H1 (cell line): Measurements from ENCODE around the gene ETFDH. TPM values are rescaled to one million over a fixed set of nuclear protein-coding genes. Genes with fewer than 3 reads are reported as not detected.

Experiments used
- CTCF ChIA-PET: fragments of 300-600 bp; sonication (Branson Sonifier 250); formaldehyde crosslinking; loops from one replicate; lab custom pipeline; 2021; ENCODE audit not compliant: partially characterized antibody; lab: Charles Lee
- POLR2A ChIA-PET: fragments of 300-600 bp; sonication (Branson Sonifier 250); formaldehyde crosslinking; loops from one replicate; lab custom pipeline; 2021; ENCODE audit warnings: inconsistent platforms; ENCODE audit not compliant: partially characterized antibody; lab: Charles Lee
- DNase-seq, 2 experiments: peaks; one replicate each; pipeline versions ENCODE4 v3.0.0 to v3.0.0-alpha.2; 2010 to 2022; ENCODE audit warnings: low spot score in 2 of 2, low read depth in 1 of 2, mixed read lengths in 1 of 2
- FAIRE-seq: peaks from 2 replicates; lab custom pipeline; 2011; peaks lifted over from hg19 to GRCh38; lab: Jason Lieb, UNC
- H2AFZ ChIP-seq: 2 replicates; pipeline ENCODE4 v1.8.1; 2012; ENCODE audit warnings: low read length, inconsistent platforms
- H2AK5ac ChIP-seq: 2 replicates; pipeline ENCODE4 v1.6.1; 2013; ENCODE audit warnings: low read depth, low read length
- H2BK120ac ChIP-seq: replicated peaks from 2 replicates; pipeline ENCODE3; 2013; ENCODE audit warnings: low read depth, low read length, inconsistent platforms
- H2BK12ac ChIP-seq: 2 replicates; pipeline ENCODE4 v1.6.1; 2013; ENCODE audit warnings: low read depth, low read length
- H2BK15ac ChIP-seq: 2 replicates; pipeline ENCODE4 v1.6.1; 2013; ENCODE audit warnings: low read length
- H2BK20ac ChIP-seq: 2 replicates; pipeline ENCODE4 v1.6.1; 2013; ENCODE audit warnings: low read length
- H2BK5ac ChIP-seq: 2 replicates; pipeline ENCODE4 v1.6.1; 2013; ENCODE audit warnings: low read depth, low read length
- H3K14ac ChIP-seq: 2 replicates; pipeline ENCODE4 v1.6.1; 2013; ENCODE audit warnings: inconsistent platforms; ENCODE audit not compliant: insufficient read length
- H3K18ac ChIP-seq: 2 replicates; pipeline ENCODE4 v1.6.1; 2013; ENCODE audit warnings: low read length; ENCODE audit errors: extremely low read depth
- H3K23ac ChIP-seq: 2 replicates; pipeline ENCODE4 v1.6.1; 2013; ENCODE audit warnings: inconsistent platforms; ENCODE audit not compliant: insufficient read length
- H3K23me2 ChIP-seq: 2 replicates; pipeline ENCODE4 v1.6.1; 2013; ENCODE audit warnings: low read depth, low read length
- H3K27ac ChIP-seq: 2 replicates; pipeline ENCODE4 v1.6.1; 2011; ENCODE audit warnings: low read depth, low read length, inconsistent platforms
- H3K27me3 ChIP-seq, 4 experiments: replicated peaks in 1 of 4; 1 replicate in 1 of 4; 2 replicates in 3 of 4; pipeline versions ENCODE4 v1.6.1 to v1.8.1; 2011 to 2013; ENCODE audit warnings: low read length in 3 of 4, mild to moderate bottlenecking in 3 of 4, inconsistent platforms in 2 of 4, mixed read lengths in 2 of 4, moderate library complexity in 1 of 4; ENCODE audit not compliant: control insufficient read depth in 3 of 4, insufficient read depth in 3 of 4; ENCODE audit errors: extremely low read depth in 1 of 4
- H3K36me3 ChIP-seq, 4 experiments: 2 replicates each; pipeline versions ENCODE4 v1.6.1 to v1.8.1; 2011 to 2013; ENCODE audit warnings: mild to moderate bottlenecking in 4 of 4, low read length in 3 of 4, moderate library complexity in 2 of 4, control low read depth in 1 of 4, inconsistent platforms in 1 of 4; ENCODE audit not compliant: insufficient read depth in 4 of 4, control insufficient read depth in 2 of 4
- H3K4ac ChIP-seq: replicated peaks from 2 replicates; pipeline ENCODE3; 2013; ENCODE audit warnings: low read length, low read depth, mixed read lengths, inconsistent platforms; ENCODE audit not compliant: insufficient read length
- H3K4me1 ChIP-seq, 4 experiments: replicated peaks in 1 of 4; 1 replicate in 1 of 4; 2 replicates in 3 of 4; pipeline versions ENCODE4 v1.6.1 to v1.8.1; 2011 to 2013; ENCODE audit warnings: low read length in 3 of 4, inconsistent platforms in 2 of 4, mixed read lengths in 1 of 4; ENCODE audit not compliant: insufficient read depth in 4 of 4, control insufficient read depth in 3 of 4
- H3K4me2 ChIP-seq, 2 experiments: 2 replicates each; pipeline versions ENCODE4 v1.6.1 to v1.8.1; 2011 to 2013; ENCODE audit warnings: low read depth in 2 of 2, low read length in 2 of 2, control low read depth in 1 of 2, inconsistent platforms in 1 of 2, mild to moderate bottlenecking in 1 of 2; ENCODE audit not compliant: insufficient read depth in 1 of 2
- H3K4me3 ChIP-seq, 4 experiments: fragments of 200-600, 300-600 bp in 1 of 4; sonication (generic), shearing (Covaris generic), sonication (Bioruptor Twin) in 1 of 4; 2 replicates each; pipeline versions ENCODE4 v1.5.1 to v1.8.1; 2011 to 2016; ENCODE audit warnings: low read length in 4 of 4, low read depth in 3 of 4, control low read depth in 2 of 4, inconsistent platforms in 2 of 4, mild to moderate bottlenecking in 2 of 4, mixed read lengths in 1 of 4, moderate library complexity in 1 of 4; ENCODE audit not compliant: insufficient read depth in 2 of 4; ENCODE audit errors: extremely low read depth in 1 of 4
- H3K56ac ChIP-seq: replicated peaks from 2 replicates; pipeline ENCODE3; 2013; ENCODE audit warnings: low read depth, mild to moderate bottlenecking, mixed read lengths, low read length, inconsistent platforms; ENCODE audit not compliant: insufficient read length
- H3K79me1 ChIP-seq: 2 replicates; pipeline ENCODE4 v1.6.1; 2013; ENCODE audit warnings: low read depth, low read length, control low read depth
- H3K79me2 ChIP-seq, 2 experiments: 2 replicates each; pipeline versions ENCODE4 v1.6.1 to v1.8.1; 2012 to 2013; ENCODE audit warnings: low read length in 2 of 2, mild to moderate bottlenecking in 2 of 2, inconsistent platforms in 1 of 2; ENCODE audit not compliant: insufficient read depth in 2 of 2, control insufficient read depth in 1 of 2
- H3K9ac ChIP-seq, 4 experiments: replicated peaks in 1 of 4; 1 replicate in 1 of 4; 2 replicates in 3 of 4; pipeline versions ENCODE4 v1.6.1 to v1.8.1; 2011 to 2013; ENCODE audit warnings: low read depth in 3 of 4, low read length in 3 of 4, control low read depth in 2 of 4, mild to moderate bottlenecking in 2 of 4, moderate library complexity in 2 of 4, inconsistent platforms in 1 of 4; ENCODE audit errors: extremely low read depth in 1 of 4
- H3K9me3 ChIP-seq, 2 experiments: 2 replicates each; pipeline versions ENCODE4 v1.6.1 to v1.8.1; 2012 to 2013; ENCODE audit warnings: mild to moderate bottlenecking in 2 of 2, moderate library complexity in 2 of 2, control low read depth in 1 of 2, inconsistent platforms in 1 of 2, low read depth in 1 of 2, low read length in 1 of 2, mixed read lengths in 1 of 2; ENCODE audit not compliant: insufficient read depth in 2 of 2
- H4K20me1 ChIP-seq, 2 experiments: replicated peaks in 1 of 2; 2 replicates each; pipeline versions ENCODE3 to v1.8.1; 2011 to 2013; ENCODE audit warnings: inconsistent platforms in 2 of 2, low read length in 2 of 2, mild to moderate bottlenecking in 1 of 2; ENCODE audit not compliant: insufficient read depth in 2 of 2, control insufficient read depth in 1 of 2
- H4K5ac ChIP-seq: 2 replicates; pipeline ENCODE4 v1.6.1; 2013; ENCODE audit warnings: low read length, low read depth, mixed read lengths, inconsistent platforms; ENCODE audit not compliant: insufficient read length
- H4K8ac ChIP-seq: 2 replicates; pipeline ENCODE4 v1.8.0; 2013; ENCODE audit warnings: mild to moderate bottlenecking, moderate library complexity, low read length, inconsistent platforms; ENCODE audit not compliant: insufficient read depth; ENCODE audit errors: extremely low read depth
- H4K91ac ChIP-seq: replicated peaks from 2 replicates; pipeline ENCODE3; 2013; ENCODE audit warnings: low read length, mixed read lengths, inconsistent platforms; ENCODE audit not compliant: insufficient read length
- ASH2L ChIP-seq: fragments of 200-600, 300-600 bp; sonication (generic); IDR thresholded peaks from one replicate; pipeline ENCODE4 v1.7.1; 2017; ENCODE audit warnings: low read length
- BACH1 ChIP-seq: IDR thresholded peaks from 2 replicates; pipeline ENCODE4 v1.6.1; 2012; ENCODE audit warnings: low read length, improper control_type of control experiment
- CBX5 ChIP-seq: fragments of 300-800, 300-1000 bp; sonication (generic); IDR thresholded peaks from 2 replicates; pipeline ENCODE4 v1.7.1; 2016; ENCODE audit warnings: antibody characterized with exemption, low read length, low read depth
- EGR1 ChIP-seq: IDR thresholded peaks from 2 replicates; pipeline ENCODE4 v1.6.1; 2011; ENCODE audit warnings: low read depth, low read length, borderline replicate concordance
- FOSL1 ChIP-seq: IDR thresholded peaks from 2 replicates; pipeline ENCODE4 v1.6.1; 2011; ENCODE audit warnings: mild to moderate bottlenecking, low read depth, low read length, moderate library complexity; ENCODE audit not compliant: insufficient read depth
- GTF2F1 ChIP-seq: IDR thresholded peaks from 2 replicates; pipeline ENCODE4 v1.6.1; 2012; ENCODE audit warnings: low read depth, low read length, improper control_type of control experiment, borderline replicate concordance
- POLR2AphosphoS5 ChIP-seq: IDR thresholded peaks from 2 replicates; pipeline ENCODE4 v1.6.1; 2011; ENCODE audit warnings: low read depth, low read length
- YY1 ChIP-seq: IDR thresholded peaks from 2 replicates; pipeline ENCODE4 v1.6.1; 2011; ENCODE audit warnings: low read depth, mild to moderate bottlenecking, low read length
- WGBS, 2 experiments: shearing (Covaris generic) in 1 of 2; methylation state at CpG; one replicate each; pipeline versions ENCODE4 v1.1.6 to v1.1.7; 2013 to 2015; ENCODE audit warnings: low lambda C conversion rate in 2 of 2, mixed read lengths in 2 of 2, inconsistent platforms in 1 of 2, low coverage in 1 of 2, missing lambda C conversion rate in 1 of 2; ENCODE audit not compliant: insufficient replicate concordance in 2 of 2, insufficient coverage in 1 of 2, insufficient read length in 1 of 2; ENCODE audit errors: extremely low coverage in 1 of 2, missing lambda C conversion rate in 1 of 2; 5-methylcytosine and 5-hydroxymethylcytosine counted together
- polyA plus RNA-seq, 7 experiments: library from polyadenylated mRNA; depleted of rRNA in 3 of 7; stranded (reverse) in 5 of 7; unstranded in 2 of 7; fragments of >200 nt in 5 of 7; fragments of 200-250 nt in 2 of 7; gene quantifications; 1 replicate in 5 of 7; 2 replicates in 1 of 7; 4 replicates in 1 of 7; pipeline versions ENCODE4 v1.2.1 to v1.2.3, GENCODE V29; 2011 to 2013; ENCODE audit warnings: missing spikeins in 2 of 7, mixed read lengths in 2 of 7
- total RNA-seq: library from RNA; stranded (reverse); fragmentation: NEBNext Ultra II Directional; extraction: Animal tissue kit (Norgen Biotek cat#: 25700); gene quantifications from 2 replicates; pipeline ENCODE4 v1.2.1, GENCODE V29; 2021
- TF ChIP-seq, protein P1 (sequence below), 3 experiments: IDR thresholded peaks; 1 replicate in 2 of 3; 2 replicates in 1 of 3; pipeline versions ENCODE4 v1.5.1 to v1.6.1; 2011; ENCODE audit warnings: low read length in 3 of 3, mild to moderate bottlenecking in 3 of 3, inconsistent platforms in 2 of 3, low read depth in 1 of 3, moderate library complexity in 1 of 3; ENCODE audit not compliant: insufficient read depth in 1 of 3; ENCODE audit errors: control extremely low read depth in 1 of 3
- TF ChIP-seq, protein P2 (sequence below): IDR thresholded peaks from 2 replicates; pipeline ENCODE4 v1.6.1; 2012; ENCODE audit warnings: low read length, inconsistent platforms

Gene ETFDH
- total and polyA plus RNA-seq, 2 of the 8 experiments (the other 6 are each of a cell fraction or from before 2014, with no cell fraction given): 11.3 to 15.7 TPM

DNA sequence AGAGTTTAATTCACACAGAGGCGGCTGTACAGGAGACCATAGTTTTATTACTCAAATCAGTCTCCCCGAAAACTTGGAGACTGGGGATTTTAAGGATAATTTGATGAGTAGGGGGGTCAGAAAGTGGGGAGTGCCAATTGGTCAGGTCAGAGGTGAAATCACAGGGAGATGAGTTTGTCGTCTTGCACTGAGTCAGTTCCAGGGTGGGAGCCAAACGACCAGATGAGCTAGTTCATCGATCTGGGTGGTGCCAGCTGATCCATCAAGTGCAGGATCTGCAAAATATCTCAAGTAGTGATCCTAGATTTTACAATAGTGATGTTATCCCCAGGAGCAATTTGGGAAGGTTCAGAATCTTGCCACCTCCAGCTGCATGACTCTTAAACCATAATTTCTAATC is 4.0 kb downstream of the ETFDH start:
- DNase-seq (no peak), FAIRE-seq (no peak)
- H2BK12ac ChIP-seq: no peak overlapping the region
- no peak overlapping the region for H2BK15ac ChIP-seq
- peaks cover 0 to 1% of the 10 kb centered on the region in 2 experiments for H4K20me1 ChIP-seq
- peaks cover 0 to 6% (median 2%) of the 10 kb centered on the region in 4 experiments; a peak in 2 of 7 replicates for H3K4me1 ChIP-seq
- H3K4ac ChIP-seq: no peak overlapping the region
- H3K4me2 ChIP-seq: no peak overlapping the region
- H3K36me3 ChIP-seq: no peaks in the 10 kb centered on the region
- no peak overlapping the region for H2BK5ac ChIP-seq
- H2BK20ac ChIP-seq: no peak overlapping the region
- ChIA-PET POLR2A (no interaction called here), CTCF (interaction anchor here (0.6 kb wide), 1 partner anchor 30 kb away, joined by 3 read pairs; no protein-coding TSS in a partner anchor)
- no peak overlapping the region for H3K14ac ChIP-seq
- peaks cover 5% of the 10 kb centered on the region for H3K23me2 ChIP-seq
- 0 out of 4 replicates have a peak, but pooled peaks cover 0 to under 1% of the 10 kb centered on the region in 2 experiments for H3K79me2 ChIP-seq
- 90% methylated on average over 5 of the region's 5 CpGs; no CpG with 5 or more reads in 1 of the 2 experiments for WGBS, 2 experiments
- H3K79me1 ChIP-seq: no peaks in the 10 kb centered on the region
- no peaks in the 10 kb centered on the region for H3K27me3 ChIP-seq
- H2BK120ac ChIP-seq: no peak overlapping the region
- H3K27ac ChIP-seq: no peak overlapping the region
- H3K9ac ChIP-seq: no peak overlapping the region
- H3K23ac ChIP-seq: no peak overlapping the region
- H2AFZ ChIP-seq: no peak overlapping the region
- H3K4me3 ChIP-seq: no peak overlapping the region
- H3K18ac ChIP-seq: no peak overlapping the region
- H2AK5ac ChIP-seq: no peak overlapping the region
- no peak overlapping the region for H4K91ac ChIP-seq
- no peak overlapping the region for H4K8ac ChIP-seq
- H4K5ac ChIP-seq: no peak overlapping the region
- H3K9me3 ChIP-seq: no peaks in the 10 kb centered on the region
- no peak overlapping the region for H3K56ac ChIP-seq
- TF ChIP-seq GTF2F1 (no peak), EGR1 (no peak), CBX5 (no peak), FOSL1 (no peak), BACH1 (no peak), YY1 (no peak), ASH2L (no peak), POLR2AphosphoS5 (no peak)
- TF ChIP-seq, protein P1, sequence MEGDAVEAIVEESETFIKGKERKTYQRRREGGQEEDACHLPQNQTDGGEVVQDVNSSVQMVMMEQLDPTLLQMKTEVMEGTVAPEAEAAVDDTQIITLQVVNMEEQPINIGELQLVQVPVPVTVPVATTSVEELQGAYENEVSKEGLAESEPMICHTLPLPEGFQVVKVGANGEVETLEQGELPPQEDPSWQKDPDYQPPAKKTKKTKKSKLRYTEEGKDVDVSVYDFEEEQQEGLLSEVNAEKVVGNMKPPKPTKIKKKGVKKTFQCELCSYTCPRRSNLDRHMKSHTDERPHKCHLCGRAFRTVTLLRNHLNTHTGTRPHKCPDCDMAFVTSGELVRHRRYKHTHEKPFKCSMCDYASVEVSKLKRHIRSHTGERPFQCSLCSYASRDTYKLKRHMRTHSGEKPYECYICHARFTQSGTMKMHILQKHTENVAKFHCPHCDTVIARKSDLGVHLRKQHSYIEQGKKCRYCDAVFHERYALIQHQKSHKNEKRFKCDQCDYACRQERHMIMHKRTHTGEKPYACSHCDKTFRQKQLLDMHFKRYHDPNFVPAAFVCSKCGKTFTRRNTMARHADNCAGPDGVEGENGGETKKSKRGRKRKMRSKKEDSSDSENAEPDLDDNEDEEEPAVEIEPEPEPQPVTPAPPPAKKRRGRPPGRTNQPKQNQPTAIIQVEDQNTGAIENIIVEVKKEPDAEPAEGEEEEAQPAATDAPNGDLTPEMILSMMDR (IDR thresholded peaks at IDR 0.05; ENCODE audit: control extremely low read depth in 1 of 3, insufficient read depth in 1 of 3, low read depth in 1 of 3, low read length in 3 of 3): no peak
- TF ChIP-seq, protein P2, sequence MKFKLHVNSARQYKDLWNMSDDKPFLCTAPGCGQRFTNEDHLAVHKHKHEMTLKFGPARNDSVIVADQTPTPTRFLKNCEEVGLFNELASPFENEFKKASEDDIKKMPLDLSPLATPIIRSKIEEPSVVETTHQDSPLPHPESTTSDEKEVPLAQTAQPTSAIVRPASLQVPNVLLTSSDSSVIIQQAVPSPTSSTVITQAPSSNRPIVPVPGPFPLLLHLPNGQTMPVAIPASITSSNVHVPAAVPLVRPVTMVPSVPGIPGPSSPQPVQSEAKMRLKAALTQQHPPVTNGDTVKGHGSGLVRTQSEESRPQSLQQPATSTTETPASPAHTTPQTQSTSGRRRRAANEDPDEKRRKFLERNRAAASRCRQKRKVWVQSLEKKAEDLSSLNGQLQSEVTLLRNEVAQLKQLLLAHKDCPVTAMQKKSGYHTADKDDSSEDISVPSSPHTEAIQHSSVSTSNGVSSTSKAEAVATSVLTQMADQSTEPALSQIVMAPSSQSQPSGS: no peak
